Ovary (tissue), 9 donors: ENCODE measurements around the gene FLNB. TPM values are rescaled to one million over a fixed set of nuclear protein-coding genes. Genes with fewer than 3 reads are reported as not detected.
A peak's percentile ranks its signal among the peaks of the same experiment; 100 is the strongest.

ENCODE experiments used
- DNase-seq, 5 donors: peaks; one replicate each; pipeline ENCODE4 v3.0.0-alpha.2; 2019 to 2020
- H3K27ac ChIP-seq, 2 donors: fragments of 200-600 bp; one replicate each; pipeline versions ENCODE4 v1.5.1 to v1.8.0; 2019 to 2022
- H3K27me3 ChIP-seq: fragments of 200-600 bp; one replicate; pipeline ENCODE4 v1.8.0; 2022
- H3K36me3 ChIP-seq: fragments of 200-600 bp; sonication (generic); one replicate; pipeline ENCODE4 v1.5.1; 2019
- H3K4me1 ChIP-seq: one replicate; pipeline ENCODE4 v1.8.1; 2013; ENCODE audit warnings: mild to moderate bottlenecking, moderate library complexity; ENCODE audit not compliant: insufficient read depth
- H3K4me3 ChIP-seq: fragments of 200-600 bp; sonication (generic); one replicate; pipeline ENCODE4 v1.5.1; 2017
- H3K9me3 ChIP-seq, 2 donors: fragments of 200-600 bp in 1 of 2; sonication (generic) in 1 of 2; one replicate each; pipeline versions ENCODE4 v1.5.1 to v1.8.1; 2013 to 2019; ENCODE audit warnings: mild to moderate bottlenecking in 1 of 2, moderate library complexity in 1 of 2
- EP300 ChIP-seq: sonication (generic); formaldehyde crosslinking; IDR thresholded peaks from one replicate; pipeline ENCODE4 v1.6.1; 2017; ENCODE audit warnings: antibody characterized with exemption
- POLR2A ChIP-seq: fragments of 450-650 bp; IDR thresholded peaks from one replicate; pipeline ENCODE4 v1.6.1; 2017; ENCODE audit warnings: antibody characterized with exemption, mild to moderate bottlenecking, moderate library complexity
- WGBS, 3 donors: extraction: QIAGEN DNeasy Blood & Tissue Kit in 1 of 3; methylation state at CpG; one replicate each; pipeline versions ENCODE4 v1.1.5 to v1.1.7; 2013 to 2017; 5-methylcytosine and 5-hydroxymethylcytosine counted together
- intact Hi-C, 4 donors: fragments of 100-400 bp; cut with DNase I; formaldehyde crosslinking; loops; one replicate each; pipeline versions ENCODE4 v1.11.0 to v1.15.1; 2022 to 2023
- polyA plus RNA-seq, 2 donors: library from polyadenylated mRNA; stranded (reverse); fragments of 200-250 nt in 1 of 2; fragments of 350-450 nt in 1 of 2; fragmentation: Illumina TruSeq in 1 of 2; extraction: RNeasy Lipid Tissue Mini Kit (QIAGEN cat#74804) in 1 of 2; gene quantifications; one replicate each; pipeline ENCODE4 v1.2.3, GENCODE V29; 2013 to 2014
- total RNA-seq, 7 donors: library from RNA; depleted of rRNA in 2 of 7; stranded (reverse); fragments of >200 nt in 2 of 7; fragmentation: NEBNext Ultra II Directional in 3 of 7; extraction: Animal tissue kit (Norgen Biotek cat#: 25700) in 3 of 7; gene quantifications; one replicate each; pipeline versions ENCODE4 v1.1.0 to v1.2.4, GENCODE V29; 2016 to 2023
- TF ChIP-seq, protein P1 (sequence below), 3 donors: fragments of 450-650 bp in 2 of 3; fragments of 200-600 bp in 1 of 3; IDR thresholded peaks; one replicate each; pipeline versions ENCODE4 v1.5.1 to v1.8.0; 2016 to 2022; ENCODE audit warnings: antibody characterized with exemption in 3 of 3, mild to moderate bottlenecking in 1 of 3
- donor health status: DM: no; HTN: no; CAD: no; lungs with moderate emphysema.
- donor health status: DM: no; HTN: no; CAD: no.
- donor health status: Bipolar disorder and iron deficiency.
- donor health status: DM: yes; HTN: yes; CAD: no.
- donor health status: DM: no; HTN: no; CAD: no.
- donor health status: DM: yes; HTN: yes; CAD: no.

The FLNB gene
- total and polyA plus RNA-seq, 9 donors = 51.9 to 190 (median 126) TPM

DNA sequence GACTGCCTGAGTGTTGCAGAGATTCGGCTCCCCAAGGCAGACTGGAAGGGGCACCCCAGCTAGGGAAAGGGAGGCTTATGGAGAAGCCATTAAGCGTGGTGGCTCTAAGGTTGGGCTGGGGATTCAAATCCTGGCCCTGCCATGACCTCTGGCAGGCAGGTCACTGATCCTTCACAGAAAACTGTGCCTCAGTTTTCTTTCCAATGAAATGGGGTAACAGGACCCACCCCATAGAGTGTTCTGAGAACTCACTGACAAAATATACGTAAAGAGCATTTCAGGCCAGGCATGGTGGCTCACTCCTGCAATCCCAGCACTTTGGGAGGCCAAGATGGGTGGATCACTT is 167.9 kb downstream of the FLNB start:
- peak overlapping the region in 1 of 2 donors; percentile 61 for H3K27ac ChIP-seq
- TF ChIP-seq, protein P1, sequence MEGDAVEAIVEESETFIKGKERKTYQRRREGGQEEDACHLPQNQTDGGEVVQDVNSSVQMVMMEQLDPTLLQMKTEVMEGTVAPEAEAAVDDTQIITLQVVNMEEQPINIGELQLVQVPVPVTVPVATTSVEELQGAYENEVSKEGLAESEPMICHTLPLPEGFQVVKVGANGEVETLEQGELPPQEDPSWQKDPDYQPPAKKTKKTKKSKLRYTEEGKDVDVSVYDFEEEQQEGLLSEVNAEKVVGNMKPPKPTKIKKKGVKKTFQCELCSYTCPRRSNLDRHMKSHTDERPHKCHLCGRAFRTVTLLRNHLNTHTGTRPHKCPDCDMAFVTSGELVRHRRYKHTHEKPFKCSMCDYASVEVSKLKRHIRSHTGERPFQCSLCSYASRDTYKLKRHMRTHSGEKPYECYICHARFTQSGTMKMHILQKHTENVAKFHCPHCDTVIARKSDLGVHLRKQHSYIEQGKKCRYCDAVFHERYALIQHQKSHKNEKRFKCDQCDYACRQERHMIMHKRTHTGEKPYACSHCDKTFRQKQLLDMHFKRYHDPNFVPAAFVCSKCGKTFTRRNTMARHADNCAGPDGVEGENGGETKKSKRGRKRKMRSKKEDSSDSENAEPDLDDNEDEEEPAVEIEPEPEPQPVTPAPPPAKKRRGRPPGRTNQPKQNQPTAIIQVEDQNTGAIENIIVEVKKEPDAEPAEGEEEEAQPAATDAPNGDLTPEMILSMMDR (IDR thresholded peaks at IDR 0.05) = no peak
- TF ChIP-seq EP300 (no peak), POLR2A (no peak)
- intact Hi-C loops = loop anchor here in 2 of 4 donors (5.0 kb wide), 3 partner anchors 121 to 169 kb away; partner anchors contain the start of gene FLNB (in 1 of the 2)
- H3K4me3 ChIP-seq = no peak overlapping the region
- no peaks in the 10 kb centered on the region for H3K9me3 ChIP-seq
- DNase-seq = peak in 1 of 5 donors; percentile 23
- 73 to 90% (median 86%) methylated on average over 3 of the region's 3 CpGs for WGBS, 3 donors
- no peaks in the 10 kb centered on the region for H3K36me3 ChIP-seq
- peaks cover 10% of the 10 kb centered on the region for H3K4me1 ChIP-seq
- H3K27me3 ChIP-seq = no peaks in the 10 kb centered on the region

DNA sequence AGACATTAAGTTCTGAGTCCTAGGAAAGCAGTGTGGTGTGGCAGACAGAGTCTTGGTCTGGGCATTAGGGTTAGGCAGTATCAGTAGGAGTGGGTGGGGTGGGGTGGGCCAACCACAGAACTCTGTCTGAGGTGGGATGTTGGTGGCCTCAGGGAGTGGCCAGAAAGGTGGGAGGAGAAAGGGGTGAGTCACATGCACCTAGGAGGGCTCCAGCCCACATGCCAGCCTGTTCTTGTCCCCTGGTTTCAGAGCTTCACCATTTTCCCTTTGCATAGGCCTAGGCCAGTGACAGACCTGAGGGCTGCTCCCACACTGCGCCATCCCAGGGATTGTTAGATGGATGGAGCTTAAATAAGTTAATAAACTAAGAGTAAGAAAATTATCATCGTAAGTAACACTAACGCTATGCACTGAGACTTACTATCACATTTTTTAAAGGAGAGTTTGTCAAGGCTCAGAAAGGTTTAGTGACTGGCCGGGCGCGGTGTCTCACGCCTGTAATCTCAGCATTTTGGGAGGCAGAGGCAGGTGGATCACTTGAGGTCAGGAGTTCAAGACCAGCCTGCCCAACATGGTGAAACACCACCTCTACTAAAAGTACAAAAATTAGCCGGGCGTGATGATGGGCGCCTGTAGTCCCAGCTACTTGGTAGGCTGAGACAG is 168.7 kb downstream of the FLNB start:
- Histone ChIP-seq H3K36me3 (no peaks in the 10 kb centered on the region), H3K4me1 (peaks cover 10% of the 10 kb centered on the region), H3K4me3 (no peak overlapping the region), H3K9me3 (no peaks in the 10 kb centered on the region), H3K27ac (no peak overlapping the region), H3K27me3 (no peaks in the 10 kb centered on the region)
- TF ChIP-seq, protein P1 (IDR thresholded peaks at IDR 0.05) = no peak
- TF ChIP-seq POLR2A (no peak), EP300 (no peak)
- WGBS, 3 donors = 90 to 96% (median 95%) methylated on average over 10 of the region's 10 CpGs
- DNase-seq = no peak
- intact Hi-C loops = loop anchor here in 2 of 4 donors (5.0 kb wide), 3 partner anchors 120 to 170 kb away; partner anchors contain the start of gene FLNB (in 1 of the 2)

DNA sequence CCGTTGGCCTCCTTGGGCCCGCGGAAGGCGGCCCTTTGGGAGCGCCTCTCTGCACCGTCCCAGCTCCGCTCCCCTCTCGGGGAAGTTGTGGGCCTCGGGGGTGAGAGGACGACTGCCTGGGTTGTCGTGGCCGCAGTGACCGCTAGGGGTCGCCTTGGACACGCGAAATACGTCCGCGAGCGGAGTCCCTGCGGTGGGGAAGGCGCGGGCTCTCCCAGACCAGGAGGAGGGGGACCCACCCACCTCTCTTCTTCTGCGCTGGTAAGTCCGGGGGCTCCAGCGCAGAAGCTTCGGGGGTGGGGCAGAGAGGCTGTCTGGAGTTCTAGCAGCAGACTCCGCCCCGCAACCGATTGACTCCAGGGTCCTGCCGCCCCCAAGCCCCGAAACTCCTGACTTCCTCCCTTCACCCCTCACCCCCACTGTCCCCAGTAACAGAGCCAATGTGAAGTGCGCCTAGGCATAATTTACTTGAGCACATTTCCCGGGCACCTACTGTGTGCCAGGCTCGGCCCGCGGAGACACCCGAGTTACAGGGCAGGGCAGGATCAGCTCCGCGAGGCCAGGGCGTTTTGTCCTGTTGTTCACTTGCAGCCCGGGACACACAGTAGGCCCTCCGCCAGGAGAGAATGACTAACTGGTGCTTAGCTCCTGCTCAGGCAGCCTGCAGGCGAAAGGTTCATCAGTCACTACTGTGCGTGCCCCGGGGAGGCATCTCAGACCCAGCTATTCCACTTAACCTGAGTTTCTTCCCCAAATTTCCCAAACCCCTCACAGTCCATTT is 169.7 kb downstream of the FLNB start:
- Histone ChIP-seq H3K27me3 (no peaks in the 10 kb centered on the region), H3K4me3 (peak overlapping the region; percentile 44), H3K9me3 (no peaks in the 10 kb centered on the region), H3K27ac (no peak overlapping the region), H3K4me1 (peaks cover 10% of the 10 kb centered on the region), H3K36me3 (no peaks in the 10 kb centered on the region)
- 13 to 21% (median 13%) methylated on average over 38 to 46 of the region's 46 CpGs for WGBS, 3 donors
- intact Hi-C loops = loop anchor here in 2 of 4 donors (5.0 kb wide), 3 partner anchors 119 to 171 kb away; partner anchors contain the start of gene FLNB (in 1 of the 2)
- DNase-seq = peak; percentile 90 to 96 (median 95)
- no peak for TF ChIP-seq POLR2A
- no peak for TF ChIP-seq EP300
- TF ChIP-seq, protein P1 (IDR thresholded peaks at IDR 0.05) = peak; percentile 88 to 94 (median 92)

DNA sequence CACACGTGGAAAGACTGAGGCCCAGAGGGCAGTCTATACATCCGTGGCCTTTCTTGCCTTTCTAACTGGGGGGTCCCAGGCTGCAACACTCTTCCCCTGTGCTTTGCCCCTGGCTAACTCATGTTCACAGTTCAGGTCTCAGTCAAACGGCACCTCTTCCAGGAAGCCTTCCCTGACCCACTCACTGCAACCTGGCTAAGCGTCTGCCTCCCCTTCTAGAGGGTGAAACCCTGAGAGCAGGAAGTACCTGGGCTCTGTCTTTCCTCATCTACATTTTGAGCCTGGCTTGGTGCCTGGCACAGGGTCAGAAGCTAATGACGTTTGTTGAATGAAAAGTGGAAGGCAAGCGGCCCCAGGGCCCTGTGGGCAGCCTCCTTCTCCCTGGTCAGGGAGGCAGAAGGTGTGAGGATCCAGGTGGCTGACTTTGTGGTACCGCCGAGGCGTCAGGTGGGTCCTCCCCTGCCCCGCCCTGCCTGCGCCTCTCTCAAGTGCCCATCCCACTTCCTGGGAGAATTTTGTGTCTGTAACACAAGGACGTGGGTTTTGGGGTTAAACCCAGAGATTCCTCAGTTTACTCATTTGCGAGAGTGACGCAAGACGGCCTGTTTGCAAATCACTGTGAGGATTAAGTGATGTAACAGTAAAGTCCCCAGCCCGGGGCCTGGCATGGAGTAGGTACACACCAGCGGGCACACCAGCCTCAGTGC is 170.5 kb downstream of the FLNB start:
- Histone ChIP-seq H3K4me3 (no peak overlapping the region), H3K4me1 (peaks cover 10% of the 10 kb centered on the region), H3K27me3 (no peaks in the 10 kb centered on the region), H3K27ac (no peak overlapping the region), H3K9me3 (no peaks in the 10 kb centered on the region), H3K36me3 (no peaks in the 10 kb centered on the region)
- WGBS, 3 donors = 84 to 85% (median 84%) methylated on average over 17 of the region's 17 CpGs
- intact Hi-C loops = loop anchor here in 2 of 4 donors (5.0 kb wide), 3 partner anchors 119 to 171 kb away; partner anchors contain the start of gene FLNB (in 1 of the 2)
- no peak for TF ChIP-seq EP300
- no peak for TF ChIP-seq POLR2A
- TF ChIP-seq, protein P1 (IDR thresholded peaks at IDR 0.05) = no peak
- no peak for DNase-seq
